Upper lobe of left lung (tissue), 4 donors: ENCODE data around the gene TMBIM4.

Experiments
- CTCF ChIP-seq, 6 experiments: fragments of 450-650 bp in 4 of 6; fragments of 200-600 bp in 2 of 6; sonication (generic) in 2 of 6; IDR thresholded peaks; one replicate each; pipeline ENCODE4 v1.5.1; 2016 to 2019; ENCODE audit warnings: antibody characterized with exemption in 6 of 6
- POLR2A ChIP-seq, 4 donors: fragments of 450-650 bp; IDR thresholded peaks; one replicate each; pipeline ENCODE4 v1.5.1; 2016 to 2017; ENCODE audit warnings: antibody characterized with exemption in 4 of 4, mild to moderate bottlenecking in 2 of 4
- POLR2AphosphoS5 ChIP-seq, 2 donors: sonication (generic); formaldehyde crosslinking; IDR thresholded peaks; one replicate each; pipeline ENCODE4 v1.5.1; 2017; ENCODE audit warnings: antibody characterized with exemption in 2 of 2

GRCh38 chr12:66109056-66109455, 60.7 kb downstream of the TMBIM4 start:
- no peak for TF ChIP-seq CTCF (IDR thresholded peaks at IDR 0.05)
- TF ChIP-seq POLR2AphosphoS5 (IDR thresholded peaks at IDR 0.05) = no peak
- TF ChIP-seq POLR2A (IDR thresholded peaks at IDR 0.05) = no peak
